Ovary (tissue), 3 donors: ENCODE results near the gene LRRC4.

Source experiments
- CTCF ChIP-seq, 3 donors: fragments of 450-650 bp in 2 of 3; fragments of 200-600 bp in 1 of 3; IDR thresholded peaks; one replicate each; pipeline versions ENCODE4 v1.5.1 to v1.8.0; 2016 to 2022; ENCODE audit warnings: antibody characterized with exemption in 3 of 3, mild to moderate bottlenecking in 1 of 3
- EP300 ChIP-seq: sonication (generic); formaldehyde crosslinking; IDR thresholded peaks from one replicate; pipeline ENCODE4 v1.6.1; 2017; ENCODE audit warnings: antibody characterized with exemption
- donor health status: DM: no; HTN: no; CAD: no.

- TF ChIP-seq CTCF (IDR thresholded peaks at IDR 0.05) (no peak), EP300 (no peak)
These were observed 38.4 kb upstream of the LRRC4 start for GRCh38 chr7:128069373-128070364.
